Stimulated activated CD8-positive, alpha-beta memory T cell treated with anti-CD3 and anti-CD28 coated beads, Interleukin-2, amount 100 ng/mL, for 1 hour (primary cell): ENCODE data around the gene TMEM209.
"Not testable (repeated sequence)": the region's sequence is repeated elsewhere in the genome, so short reads cannot be mapped to it uniquely, and the experiment has no call there.

Experiments used
- DNase-seq, 2 donors: peaks; one replicate each; pipeline ENCODE4 v3.0.0-alpha.2; 2020; ENCODE audit warnings: low read depth in 2 of 2

The TMEM209 gene

GRCh38 chr7:130127404-130127803 lies 77.8 kb downstream of the TMEM209 start:
- no peak for DNase-seq

- not testable (repeated sequence) for DNase-seq
Measured at GRCh38 chr7:130126840-130127239, 78.4 kb downstream of the TMEM209 start.

- no peak for DNase-seq
Measured at GRCh38 chr7:130124711-130125110, 80.5 kb downstream of the TMEM209 start.

GRCh38 chr7:130123501-130123900 lies 81.7 kb downstream of the TMEM209 start:
- DNase-seq = no peak

GRCh38 chr7:130118801-130119200 lies 86.4 kb downstream of the TMEM209 start:
- DNase-seq = no peak

GRCh38 chr7:130118294-130118693 lies 86.9 kb downstream of the TMEM209 start:
- DNase-seq = no peak

GRCh38 chr7:130114776-130115175 lies 90.4 kb downstream of the TMEM209 start:
- DNase-seq = no peak
